NCI-H1105 (cell line): ENCODE data around the gene ITGBL1.

ENCODE experiments used
- DNase-seq: peaks from one replicate; lab custom pipeline; 2025; lab: John Stamatoyannopoulos, UW

The ITGBL1 gene

DNA sequence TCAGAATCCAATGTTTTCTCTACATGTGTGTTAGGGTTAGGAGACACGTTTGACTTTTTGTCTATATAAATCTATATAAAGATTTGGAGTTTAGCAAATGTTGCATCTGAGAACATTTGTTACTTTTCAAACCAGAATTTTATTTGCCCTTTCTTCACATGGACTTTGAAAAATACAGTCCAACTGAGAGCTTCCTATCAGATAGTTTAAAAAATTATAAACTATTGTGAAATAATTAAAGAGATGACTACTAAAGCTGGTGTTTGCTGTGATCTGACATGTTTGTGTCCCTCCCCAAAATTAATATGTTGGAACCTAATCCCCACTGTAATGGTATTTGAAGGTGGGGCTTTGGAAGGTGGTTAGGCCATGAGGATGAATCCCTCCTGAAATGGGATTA is 297.1 kb downstream of the ITGBL1 start:
- DNase-seq = no peak

GRCh38 chr13:101751488-101751887 is 299.0 kb downstream of the ITGBL1 start:
- peak; percentile 78 for DNase-seq

DNA sequence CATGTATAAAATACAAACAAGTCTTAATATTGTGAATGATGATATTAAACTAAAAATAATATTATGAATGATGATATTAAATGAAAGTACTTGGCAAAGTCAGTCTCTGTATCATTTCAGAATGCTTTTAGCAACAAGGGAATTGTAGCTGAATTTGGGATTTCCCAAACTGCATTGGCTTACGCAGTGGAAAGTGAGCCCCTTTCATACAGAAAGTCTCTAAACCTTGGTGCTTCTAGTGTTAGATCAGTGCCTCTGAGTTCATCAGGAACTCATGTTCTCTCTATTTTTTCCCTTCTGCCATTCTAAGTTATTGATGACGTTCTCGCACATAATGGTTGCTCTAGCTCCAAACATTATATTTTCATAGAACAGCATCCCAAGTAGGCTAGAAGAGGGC is 300.0 kb downstream of the ITGBL1 start:
- DNase-seq = no peak

DNA sequence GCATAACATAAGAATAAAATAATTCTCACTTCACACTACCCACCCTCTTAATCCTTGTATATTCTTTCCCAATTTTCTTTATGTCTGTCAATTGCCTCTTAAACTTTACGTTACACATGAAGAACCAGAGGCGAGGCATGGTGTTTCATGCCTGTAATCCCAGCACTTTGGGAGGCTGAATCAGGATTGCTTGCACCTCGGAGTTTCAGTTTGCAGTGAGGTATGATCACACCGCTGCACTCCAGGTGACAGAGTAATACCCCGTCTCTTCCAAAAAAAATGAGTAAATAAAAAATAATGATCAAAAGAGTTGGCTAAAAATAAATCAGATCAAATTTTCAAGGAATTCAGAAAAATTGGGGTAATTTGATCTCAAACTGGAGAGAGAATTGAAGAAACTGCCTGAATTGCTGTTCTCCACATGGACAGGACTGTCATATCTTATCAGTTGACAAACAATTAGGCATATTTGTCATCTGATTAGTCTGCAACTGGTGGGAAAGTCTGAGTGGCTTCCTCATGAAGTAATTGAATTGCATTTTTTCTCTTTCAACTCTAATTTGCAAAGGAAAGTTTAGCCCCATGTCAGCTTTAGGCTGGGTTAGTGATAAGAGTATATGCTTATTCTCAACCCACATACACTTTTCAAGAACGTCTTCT is 302.9 kb downstream of the ITGBL1 start:
- no peak for DNase-seq

GRCh38 chr13:101757446-101758039 is 305.1 kb downstream of the ITGBL1 start:
- peak; percentile 28 for DNase-seq

GRCh38 chr13:101763191-101763590 is 310.7 kb downstream of the ITGBL1 start:
- DNase-seq = no peak
